IPS-NIHi11 (cell line): ENCODE data around the gene NEO1.
A peak's percentile ranks its signal among the peaks of the same experiment; 100 is the strongest.
"Not testable (repeated sequence)": the region's sequence is repeated elsewhere in the genome, so short reads cannot be mapped to it uniquely, and the experiment has no call there.

Experiments used
- DNase-seq: peaks from one replicate; pipeline ENCODE4 v3.0.0; 2012; ENCODE audit warnings: mixed read lengths, low spot score

NEO1 gene

GRCh38 chr15:73210630-73211029, 158.4 kb downstream of the NEO1 start:
- no peak for DNase-seq

DNA sequence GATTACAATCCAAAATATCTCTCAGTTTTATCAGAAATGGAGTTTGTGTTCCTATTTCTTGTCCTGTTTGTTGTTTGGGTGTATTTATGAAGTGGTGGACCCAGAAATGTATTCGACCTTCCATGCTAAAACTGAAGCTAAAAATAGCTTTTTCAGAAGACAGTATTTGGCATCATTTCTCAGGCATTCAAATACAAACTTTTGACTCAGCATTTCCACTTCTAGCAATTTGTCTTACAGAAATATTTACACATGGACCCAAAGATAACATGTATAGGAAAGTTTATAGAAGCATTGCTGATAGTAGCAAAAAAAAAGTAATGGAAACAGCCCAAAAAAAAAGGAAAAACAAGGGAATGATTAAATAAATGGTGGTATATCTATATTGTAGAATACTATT, 160.2 kb downstream of the NEO1 start:
- DNase-seq = no peak

- not testable (repeated sequence) for DNase-seq
These were observed 169.2 kb downstream of the NEO1 start for GRCh38 chr15:73221450-73221849.

GRCh38 chr15:73225358-73226015, 173.2 kb downstream of the NEO1 start:
- peak; percentile 11 for DNase-seq

DNA sequence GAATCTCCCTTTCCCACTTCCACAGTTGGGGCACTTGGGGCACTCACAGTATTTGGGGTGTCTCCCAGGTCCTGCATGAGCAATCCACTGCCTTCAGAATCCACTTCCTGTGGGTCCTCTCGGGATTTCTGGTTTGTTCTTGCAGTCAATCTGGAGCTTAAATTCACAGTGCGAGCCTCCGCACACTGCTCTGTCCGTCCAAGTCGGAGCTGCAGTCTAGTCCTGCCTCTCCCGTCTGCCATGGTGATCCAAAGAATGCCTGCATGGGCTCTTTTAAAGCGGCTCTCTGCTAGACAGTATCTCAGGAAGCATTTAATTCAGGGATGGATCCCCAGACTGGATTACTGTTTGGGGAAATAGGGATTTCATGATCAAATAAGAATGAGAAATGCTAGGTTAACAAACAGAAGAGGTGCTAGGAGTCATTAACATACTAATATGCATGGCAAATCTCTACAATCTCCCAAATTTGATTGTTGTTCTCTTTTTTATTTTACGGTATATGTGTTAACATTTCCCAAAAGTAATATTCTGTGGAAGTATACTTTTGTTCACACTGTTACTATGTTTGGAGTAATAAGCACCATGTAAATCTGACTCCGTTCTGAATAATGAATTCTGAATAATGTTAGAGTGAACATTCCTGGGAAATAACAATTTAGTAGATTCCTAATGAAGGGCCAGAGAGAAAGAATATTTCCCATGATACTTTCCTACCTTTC, 174.0 kb downstream of the NEO1 start:
- DNase-seq = no peak

GRCh38 chr15:73227433-73228056, 175.3 kb downstream of the NEO1 start:
- DNase-seq = no peak

- DNase-seq = no peak
These were observed 175.9 kb downstream of the NEO1 start for GRCh38 chr15:73228128-73228646.

DNA sequence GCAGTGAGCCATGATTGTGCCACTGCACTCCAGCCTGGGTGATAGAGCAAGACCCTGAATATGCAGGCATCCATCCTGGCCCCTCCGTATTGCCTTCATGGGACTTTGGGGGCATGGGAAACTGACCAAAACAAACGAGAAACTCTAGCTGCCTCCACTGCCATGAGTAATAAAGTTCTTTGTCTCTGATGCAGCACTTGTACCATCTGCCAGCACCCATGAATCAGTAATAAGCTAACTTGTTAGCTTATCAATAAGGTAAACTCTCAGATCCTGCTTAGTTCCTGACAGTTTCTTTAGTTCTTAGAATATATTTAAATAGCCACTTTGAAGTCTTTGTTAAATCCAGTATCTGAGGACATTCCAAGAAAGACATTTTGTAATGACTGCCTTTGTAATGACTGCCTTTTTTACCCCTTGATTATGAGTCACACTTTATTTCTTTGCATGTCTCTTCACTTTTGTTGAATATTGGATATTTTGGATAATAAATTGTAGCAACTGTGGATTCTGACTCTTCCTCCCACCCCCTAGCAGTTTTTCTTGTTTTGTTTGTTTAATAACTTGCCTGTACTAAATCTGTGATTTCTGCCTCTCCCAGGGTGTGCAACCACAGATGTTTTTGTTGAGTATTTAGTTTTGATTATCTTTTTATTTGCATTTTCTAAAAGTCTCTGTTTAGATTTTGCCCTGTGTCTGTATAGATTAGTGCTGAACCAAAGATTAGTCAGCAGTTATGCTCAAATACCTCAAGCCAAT, 179.6 kb downstream of the NEO1 start:
- DNase-seq = no peak

GRCh38 chr15:73232776-73233175, 180.5 kb downstream of the NEO1 start:
- DNase-seq = no peak

- no peak for DNase-seq
These were observed 181.4 kb downstream of the NEO1 start for GRCh38 chr15:73233623-73234022.

GRCh38 chr15:73237910-73238309, 185.6 kb downstream of the NEO1 start:
- DNase-seq = no peak

DNA sequence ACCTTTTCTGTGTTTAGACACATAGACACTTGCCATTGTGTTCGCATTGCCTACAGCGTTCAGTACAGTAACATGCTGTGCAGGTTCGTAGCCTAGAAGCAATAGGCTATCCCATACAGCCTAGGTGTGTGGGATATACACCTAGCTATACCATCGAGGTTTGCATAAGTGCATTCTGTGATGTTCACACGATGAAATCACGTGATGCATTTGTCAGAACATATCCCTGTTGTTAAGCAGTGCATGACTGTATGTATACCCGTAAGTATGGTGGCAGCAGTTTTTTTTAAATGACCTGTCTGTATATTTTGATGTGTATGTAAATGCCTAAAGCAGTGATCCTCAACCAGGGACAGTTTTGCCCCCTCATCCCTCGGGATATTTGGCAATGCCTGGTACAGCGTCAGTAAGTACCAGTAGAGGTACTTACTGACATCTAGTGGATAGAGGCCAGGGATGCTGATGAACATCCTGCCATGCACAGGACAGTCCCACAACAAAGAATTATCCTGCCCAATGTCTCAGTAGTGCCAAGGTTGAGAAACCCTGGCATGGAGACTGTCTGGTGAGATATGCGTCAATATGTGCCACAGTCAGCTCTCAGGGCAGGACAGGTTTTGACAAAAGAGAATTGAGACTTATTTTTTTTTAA, 187.4 kb downstream of the NEO1 start:
- DNase-seq = no peak

DNA sequence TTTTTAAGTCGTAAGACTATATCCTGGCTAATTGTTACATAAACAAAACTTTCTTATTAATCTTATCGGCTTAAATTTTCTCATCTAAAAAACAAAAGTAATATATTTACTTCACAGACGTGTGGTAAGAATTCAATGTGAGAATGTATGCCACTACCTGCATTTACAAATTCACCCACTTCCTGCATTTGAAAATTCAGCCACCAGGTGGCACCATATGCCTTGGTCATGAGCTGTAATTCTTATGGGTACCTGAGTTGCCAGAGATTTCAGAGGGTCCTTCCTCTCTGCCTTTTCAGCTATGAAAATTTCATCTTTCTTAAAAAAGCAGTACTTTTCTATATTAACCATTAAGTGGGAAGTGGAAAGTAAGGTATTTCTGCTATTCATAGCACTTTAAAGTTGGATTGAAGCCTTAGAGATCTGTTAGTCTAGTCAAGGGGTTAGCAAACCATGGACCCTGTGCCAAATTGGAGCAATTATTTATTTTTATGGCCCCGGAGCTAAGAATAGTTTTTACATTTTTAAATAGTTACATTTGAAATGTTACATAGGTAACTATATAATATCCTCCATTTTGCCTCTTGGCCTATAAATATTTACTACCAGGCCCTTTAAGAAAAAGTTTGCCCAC, 188.7 kb downstream of the NEO1 start:
- peak; percentile 76 for DNase-seq

- DNase-seq = peak; percentile 52
These were observed 192.1 kb downstream of the NEO1 start for GRCh38 chr15:73244333-73244732.

- no peak for DNase-seq
These were observed 194.2 kb downstream of the NEO1 start for GRCh38 chr15:73246439-73246838.

GRCh38 chr15:73246898-73247297, 194.6 kb downstream of the NEO1 start:
- no peak for DNase-seq

GRCh38 chr15:73247331-73247730, 195.1 kb downstream of the NEO1 start:
- no peak for DNase-seq

DNA sequence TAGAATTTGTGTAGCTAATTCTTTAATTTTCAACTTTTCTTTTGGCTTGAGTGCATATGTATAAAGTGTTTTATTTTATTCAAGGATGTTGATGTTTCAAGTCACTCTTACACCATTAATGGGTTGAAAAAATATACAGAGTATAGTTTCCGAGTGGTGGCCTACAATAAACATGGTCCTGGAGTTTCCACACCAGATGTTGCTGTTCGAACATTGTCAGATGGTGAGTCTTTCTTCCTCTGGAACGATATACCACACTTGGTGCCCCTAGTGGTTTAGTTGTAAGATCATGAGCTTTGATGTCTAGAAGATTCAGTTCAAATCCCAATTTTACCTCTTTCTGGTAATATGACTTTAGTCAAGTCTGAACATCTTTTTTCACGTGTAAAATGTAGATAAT, 197.2 kb downstream of the NEO1 start:
- DNase-seq = no peak

- DNase-seq = no peak
These were observed 202.3 kb downstream of the NEO1 start for GRCh38 chr15:73254598-73254997.

DNA sequence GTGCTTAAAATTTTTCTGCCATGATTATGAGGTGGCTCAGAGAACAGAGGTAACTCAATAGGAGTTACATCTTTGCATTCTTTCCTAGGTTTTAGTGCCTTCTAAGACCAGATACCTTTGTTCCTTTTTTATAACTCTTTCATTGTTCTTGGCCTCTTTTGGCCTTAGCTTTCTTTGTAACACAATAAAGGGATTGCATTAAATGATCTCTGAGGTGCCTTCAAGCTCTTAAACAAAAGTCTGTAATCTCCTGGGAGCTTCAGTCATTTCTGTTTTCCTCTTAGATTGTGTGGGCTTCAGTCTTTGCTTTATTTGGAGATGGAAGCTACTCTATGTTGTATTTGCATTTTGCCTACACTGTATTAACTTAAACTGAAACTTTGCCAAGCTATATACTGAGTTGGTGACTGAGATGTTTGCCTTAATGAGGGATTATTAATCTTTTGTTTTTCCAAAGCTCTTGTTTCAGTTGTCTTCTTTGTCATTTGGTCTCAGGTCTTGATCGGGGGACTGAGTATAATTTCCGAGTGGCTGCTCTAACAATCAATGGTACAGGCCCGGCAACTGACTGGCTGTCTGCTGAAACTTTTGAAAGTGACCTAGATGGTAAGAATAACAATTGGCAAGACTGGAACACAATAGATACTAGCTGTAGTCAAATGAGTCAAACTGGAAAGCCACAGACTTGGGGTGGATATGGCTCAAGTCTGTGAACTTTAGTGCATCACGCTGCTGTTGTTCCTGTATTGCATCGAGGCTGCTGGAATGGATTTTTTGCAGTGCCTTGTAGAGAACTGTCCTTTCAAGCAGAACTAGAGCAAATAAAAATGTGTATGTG, 206.2 kb downstream of the NEO1 start:
- no peak for DNase-seq
